RWPE2 (cell line): ENCODE results near the gene RPIA.

ENCODE experiments used
- ATAC-seq: fragments of 200-7000 bp; cut with Tn5 transposase; 3 replicates; pipeline ENCODE4 v1.9.1; 2021; ENCODE audit warnings: low read depth
- DNase-seq: peaks from one replicate; pipeline ENCODE4 v3.0.0-alpha.2; 2020; ENCODE audit warnings: low spot score
- H3K27ac ChIP-seq: fragments of 450-650 bp; 2 replicates; pipeline ENCODE4 v1.5.1; 2017; ENCODE audit warnings: mild to moderate bottlenecking; ENCODE audit not compliant: poor library complexity, severe bottlenecking
- H3K27me3 ChIP-seq: fragments of 250-450 bp; sonication (Bioruptor Pico); 2 replicates; pipeline ENCODE4 v1.5.1; 2021; ENCODE audit warnings: mild to moderate bottlenecking, moderate library complexity; ENCODE audit not compliant: insufficient read depth, poor library complexity, severe bottlenecking
- H3K36me3 ChIP-seq: fragments of 250-450 bp; sonication (Bioruptor Pico); 2 replicates; pipeline ENCODE4 v1.5.1; 2020; ENCODE audit warnings: low read depth, mild to moderate bottlenecking, moderate library complexity
- H3K4me1 ChIP-seq: fragments of 250-450 bp; sonication (Bioruptor Pico); 2 replicates; pipeline ENCODE4 v1.5.1; 2021; ENCODE audit warnings: mild to moderate bottlenecking, moderate library complexity; ENCODE audit not compliant: insufficient read depth, poor library complexity, severe bottlenecking
- H3K4me3 ChIP-seq: fragments of 250-450 bp; sonication (Bioruptor Pico); 2 replicates; pipeline ENCODE4 v1.5.1; 2021; ENCODE audit warnings: mild to moderate bottlenecking, moderate library complexity; ENCODE audit not compliant: severe bottlenecking
- H3K9me3 ChIP-seq: fragments of 250-450 bp; sonication (Bioruptor Pico); 2 replicates; pipeline ENCODE4 v1.5.1; 2021; ENCODE audit warnings: mild to moderate bottlenecking, moderate library complexity; ENCODE audit not compliant: severe bottlenecking
- CTCF ChIP-seq: fragments of 450-650 bp; IDR thresholded peaks from one replicate; pipeline ENCODE4 v1.5.1; 2017; ENCODE audit warnings: mild to moderate bottlenecking, moderate library complexity; ENCODE audit not compliant: poor library complexity, severe bottlenecking

RPIA gene

GRCh38 chr2:88656690-88657089 is 34.8 kb upstream of the RPIA start:
- no peak for TF ChIP-seq CTCF
- no peaks in the 10 kb centered on the region for H3K27me3 ChIP-seq
- ATAC-seq (no peak), DNase-seq (no peak)
- H3K4me3 ChIP-seq = no peak overlapping the region
- peaks cover 35% of the 10 kb centered on the region for H3K4me1 ChIP-seq
- no peaks in the 10 kb centered on the region for H3K9me3 ChIP-seq
- H3K36me3 ChIP-seq = no peaks in the 10 kb centered on the region
- H3K27ac ChIP-seq = peak overlapping the region; percentile 78

GRCh38 chr2:88657131-88657530 is 34.3 kb upstream of the RPIA start:
- ATAC-seq (peak; percentile 23; the same call in 1 of the 3 replicates), DNase-seq (no peak)
- no peaks in the 10 kb centered on the region for H3K9me3 ChIP-seq
- H3K27ac ChIP-seq = peak overlapping the region; percentile 78
- peaks cover 35% of the 10 kb centered on the region for H3K4me1 ChIP-seq
- no peaks in the 10 kb centered on the region for H3K36me3 ChIP-seq
- TF ChIP-seq CTCF = no peak
- no peaks in the 10 kb centered on the region for H3K27me3 ChIP-seq
- H3K4me3 ChIP-seq = no peak overlapping the region

- no peak for TF ChIP-seq CTCF
- Histone ChIP-seq H3K4me1 (peaks cover 35% of the 10 kb centered on the region), H3K27ac (peak overlapping the region; percentile 78), H3K4me3 (no peak overlapping the region), H3K9me3 (no peaks in the 10 kb centered on the region), H3K36me3 (no peaks in the 10 kb centered on the region), H3K27me3 (no peaks in the 10 kb centered on the region)
- ATAC-seq (peak; percentile 55), DNase-seq (no peak)
Measured at GRCh38 chr2:88658326-88658725, 33.1 kb upstream of the RPIA start.

- Histone ChIP-seq H3K36me3 (no peaks in the 10 kb centered on the region), H3K27me3 (no peaks in the 10 kb centered on the region), H3K4me3 (no peak overlapping the region), H3K9me3 (no peaks in the 10 kb centered on the region), H3K4me1 (peaks cover 35% of the 10 kb centered on the region), H3K27ac (peak overlapping the region; percentile 78)
- DNase-seq (no peak), ATAC-seq (peak; percentile 48)
- no peak for TF ChIP-seq CTCF
Measured at GRCh38 chr2:88658881-88659537, 32.5 kb upstream of the RPIA start.

GRCh38 chr2:88659538-88659915 is 31.9 kb upstream of the RPIA start:
- DNase-seq = no peak

More at GRCh38 chr2:88659538-88659915, 31.9 kb upstream of the RPIA start:
- peak; percentile 80 for ATAC-seq
- no peaks in the 10 kb centered on the region for H3K36me3 ChIP-seq
- H3K27ac ChIP-seq = peak overlapping the region; percentile 78
- H3K4me1 ChIP-seq = peaks cover 35% of the 10 kb centered on the region
- no peak overlapping the region for H3K4me3 ChIP-seq
- TF ChIP-seq CTCF = no peak
- H3K9me3 ChIP-seq = no peaks in the 10 kb centered on the region
- no peaks in the 10 kb centered on the region for H3K27me3 ChIP-seq
